IPS-11a (cell line): Measurements from ENCODE around the gene GPR160.
A peak's percentile ranks its signal among the peaks of the same experiment; 100 is the strongest.

Experiments
- H3K4me3 ChIP-seq: one replicate; pipeline ENCODE4 v1.5.1; 2013; ENCODE audit warnings: low read depth, low read length, control low read depth

Gene GPR160

DNA sequence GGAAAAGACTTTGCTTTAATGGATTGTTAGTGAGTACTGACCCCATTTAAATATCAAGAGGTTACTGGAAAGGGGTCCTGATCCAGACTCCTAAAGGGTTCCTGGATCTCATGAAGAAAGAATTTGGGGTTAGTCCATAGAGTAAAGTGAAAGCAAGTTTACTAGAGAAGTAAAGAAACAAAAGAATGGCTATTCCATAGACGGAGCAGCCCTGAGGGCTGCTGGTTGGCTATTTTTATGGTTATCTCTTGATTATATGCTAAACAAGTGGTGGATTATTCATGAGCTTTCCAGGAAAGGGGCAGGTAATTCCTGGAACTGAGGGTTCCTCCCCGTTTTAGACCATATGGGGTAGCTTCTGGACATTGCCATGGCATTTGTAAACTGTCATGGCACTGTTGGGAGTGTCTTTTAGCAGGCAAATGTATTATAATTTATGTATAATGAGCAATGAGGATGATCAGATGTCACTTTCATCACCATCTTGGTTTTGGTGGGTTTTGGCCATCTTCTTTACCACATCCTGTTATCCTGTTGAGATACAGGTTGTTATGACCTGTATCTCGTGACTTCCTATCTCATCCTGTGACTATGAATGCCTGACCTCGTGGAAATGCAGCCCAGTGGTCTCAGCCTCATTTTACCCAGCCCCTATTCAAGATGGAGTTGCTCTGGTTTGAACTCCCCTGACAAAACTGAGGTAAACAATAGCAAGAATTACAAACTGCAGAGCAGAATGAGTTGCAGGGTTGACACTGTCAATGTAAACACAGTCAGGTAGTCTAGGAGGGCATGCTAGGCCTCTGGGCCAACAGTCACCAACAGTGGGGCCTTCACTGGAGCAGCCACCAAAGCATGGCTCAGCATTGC lies 10.3 kb upstream of the GPR160 start:
- H3K4me3 ChIP-seq: no peak overlapping the region

DNA sequence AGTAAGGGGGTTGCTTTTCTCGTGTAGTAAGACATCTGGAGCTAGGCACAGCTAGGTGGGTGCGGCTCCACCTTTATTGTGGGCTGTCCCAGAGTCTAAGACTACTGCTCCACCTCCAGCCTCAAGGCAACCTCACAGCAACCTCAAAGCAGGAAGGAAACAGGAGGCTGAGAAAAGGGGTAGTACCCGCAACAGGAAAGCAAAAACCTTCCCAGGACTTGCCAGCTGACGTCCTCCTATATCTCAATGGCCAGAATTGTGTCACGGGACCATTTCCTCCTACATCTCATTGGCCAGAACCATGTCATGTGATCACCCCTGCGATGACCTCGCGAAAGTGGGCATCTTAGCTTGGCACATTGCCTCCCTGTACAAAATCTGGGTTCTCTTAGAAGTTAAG lies 4.3 kb upstream of the GPR160 start:
- no peak overlapping the region for H3K4me3 ChIP-seq

DNA sequence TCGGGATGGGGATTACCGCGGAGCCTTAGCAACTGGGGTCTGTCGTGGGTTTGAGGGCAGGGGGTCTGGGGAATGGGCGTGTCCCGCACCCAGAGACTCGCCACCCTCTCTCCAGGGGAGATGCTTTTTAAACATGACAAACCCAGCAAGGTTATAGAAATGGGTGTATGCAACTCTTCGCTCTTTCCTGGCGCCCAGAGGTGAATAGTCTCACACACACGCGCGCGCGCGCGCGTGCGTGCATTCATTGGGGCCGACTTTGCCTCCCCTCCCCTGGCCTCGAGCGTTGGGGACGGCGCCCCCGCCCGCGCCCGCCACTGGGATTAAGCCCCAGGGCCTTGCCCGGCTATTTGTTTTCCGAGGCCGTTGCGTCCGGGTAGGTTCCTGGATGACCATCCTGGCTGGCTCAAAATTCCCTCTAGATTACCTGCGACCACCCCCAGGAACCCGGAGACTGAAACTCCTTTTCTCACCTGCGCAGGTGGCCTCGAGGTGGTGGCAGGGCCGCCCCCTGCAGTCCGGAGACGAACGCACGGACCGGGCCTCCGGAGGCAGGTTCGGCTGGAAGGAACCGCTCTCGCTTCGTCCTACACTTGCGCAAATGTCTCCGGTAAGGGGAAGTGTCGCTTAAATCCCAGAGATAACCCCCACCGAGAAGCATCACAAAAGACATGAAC lies 777 bp downstream of the GPR160 start:
- peak overlapping the region; percentile 63 for H3K4me3 ChIP-seq

GRCh38 chr3:170040418-170040817 lies 2.6 kb downstream of the GPR160 start:
- H3K4me3 ChIP-seq: no peak overlapping the region

- H3K4me3 ChIP-seq: no peak overlapping the region
These were observed 5.7 kb downstream of the GPR160 start for GRCh38 chr3:170043506-170043905.

DNA sequence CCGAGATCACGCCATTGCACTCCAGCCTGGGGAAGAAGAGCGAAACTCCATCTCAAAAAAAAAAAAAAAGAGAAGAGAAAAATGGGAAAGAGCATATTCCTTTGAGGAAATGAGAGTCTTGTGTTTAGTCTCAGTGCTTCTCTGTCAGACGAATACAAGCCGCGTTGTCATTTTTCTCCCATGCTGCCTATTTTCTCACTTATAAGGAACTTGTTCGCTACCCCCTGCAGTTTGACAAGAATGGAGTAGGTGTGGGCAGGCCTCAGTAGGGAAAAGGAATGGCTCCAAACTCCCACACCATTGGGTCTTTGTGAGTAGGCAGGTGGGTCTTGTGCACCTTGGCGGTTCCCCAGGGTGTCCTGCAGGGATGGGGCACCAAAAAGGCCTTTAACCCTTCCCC lies 6.5 kb downstream of the GPR160 start:
- H3K4me3 ChIP-seq: no peak overlapping the region

DNA sequence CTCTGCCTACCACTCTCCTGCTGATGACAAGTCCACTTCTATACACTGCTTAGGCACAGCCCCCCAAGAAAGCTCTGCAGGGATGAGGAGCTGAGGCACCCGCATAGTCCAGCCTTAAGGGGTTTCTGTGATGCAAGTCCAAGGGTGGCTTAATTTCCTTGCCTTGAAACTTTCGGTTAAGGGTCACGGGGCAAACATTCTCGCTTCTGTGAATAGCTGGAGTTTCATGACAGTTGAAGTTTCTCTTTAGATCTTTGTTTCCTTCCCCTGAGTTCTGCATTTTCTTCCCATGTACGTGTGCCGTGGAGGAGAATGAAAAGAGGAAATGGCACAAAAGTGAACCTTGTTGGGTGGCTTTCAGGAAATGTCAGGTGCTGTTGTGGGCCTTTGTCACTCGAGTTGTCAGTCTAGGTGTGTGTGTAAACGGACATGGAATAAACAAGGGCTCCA lies 7.0 kb downstream of the GPR160 start:
- no peak overlapping the region for H3K4me3 ChIP-seq

- H3K4me3 ChIP-seq: no peak overlapping the region
These were observed 8.7 kb downstream of the GPR160 start for GRCh38 chr3:170046269-170047132.

DNA sequence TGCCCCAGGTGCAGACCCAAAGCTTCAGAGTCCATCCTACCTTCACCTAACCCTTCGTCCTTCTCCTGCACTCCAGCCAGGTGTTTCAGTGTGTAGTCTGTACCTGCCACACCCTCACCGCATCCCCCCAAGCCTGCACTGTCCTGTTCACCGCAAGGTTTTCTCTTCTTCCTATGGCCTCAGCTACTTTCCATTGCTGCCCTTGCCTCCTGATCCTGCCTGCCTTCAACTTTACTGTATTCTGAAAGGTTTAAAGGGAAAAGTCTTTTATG lies 9.3 kb downstream of the GPR160 start:
- H3K4me3 ChIP-seq: no peak overlapping the region

- H3K4me3 ChIP-seq: no peak overlapping the region
These were observed 11.6 kb downstream of the GPR160 start for GRCh38 chr3:170049146-170050000.

- no peak overlapping the region for H3K4me3 ChIP-seq
These were observed 13.0 kb downstream of the GPR160 start for GRCh38 chr3:170050753-170051152.

DNA sequence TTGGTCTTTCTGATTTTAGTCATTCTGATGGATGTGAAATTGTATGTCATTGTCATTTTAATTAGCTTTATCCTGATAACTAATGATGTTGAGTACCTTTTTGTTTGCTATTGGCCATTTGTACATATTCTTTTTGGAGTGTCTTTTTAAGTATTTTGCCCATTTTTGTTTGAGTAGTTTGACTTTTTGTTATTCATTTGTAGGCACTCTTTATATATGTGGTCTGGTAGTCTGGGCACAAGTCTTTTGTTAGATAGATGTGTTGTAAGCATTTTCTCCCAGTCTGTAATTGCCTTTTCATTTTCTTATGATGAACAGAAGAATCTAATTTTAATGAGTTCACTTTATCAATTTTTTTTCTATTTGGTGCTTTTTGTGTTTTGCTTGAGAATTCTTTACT lies 14.6 kb downstream of the GPR160 start:
- H3K4me3 ChIP-seq: no peak overlapping the region

- no peak overlapping the region for H3K4me3 ChIP-seq
These were observed 16.4 kb downstream of the GPR160 start for GRCh38 chr3:170054204-170054603.

DNA sequence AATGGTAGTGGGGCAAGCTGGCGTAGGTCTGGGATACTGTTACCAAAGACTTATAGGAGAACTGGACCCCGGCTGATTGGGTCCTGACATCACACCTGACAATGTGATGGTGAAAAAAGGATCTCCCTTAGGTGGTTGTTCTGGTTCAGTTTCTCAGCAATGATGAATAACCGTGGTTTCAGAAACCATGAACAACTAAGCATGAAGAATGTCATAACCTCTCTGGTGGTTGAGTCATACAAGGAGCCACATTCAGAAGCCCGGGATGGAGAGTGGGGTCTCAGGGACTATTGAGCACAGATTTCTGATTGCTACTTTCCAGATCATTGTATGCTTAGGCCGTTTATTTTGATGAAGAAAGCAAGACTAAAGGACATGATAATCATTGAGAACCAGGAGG lies 17.4 kb downstream of the GPR160 start:
- H3K4me3 ChIP-seq: no peak overlapping the region

- no peak overlapping the region for H3K4me3 ChIP-seq
These were observed 19.1 kb downstream of the GPR160 start for GRCh38 chr3:170056710-170057454.

GRCh38 chr3:170057550-170057949 lies 19.8 kb downstream of the GPR160 start:
- no peak overlapping the region for H3K4me3 ChIP-seq

GRCh38 chr3:170058127-170058526 lies 20.3 kb downstream of the GPR160 start:
- H3K4me3 ChIP-seq: no peak overlapping the region

DNA sequence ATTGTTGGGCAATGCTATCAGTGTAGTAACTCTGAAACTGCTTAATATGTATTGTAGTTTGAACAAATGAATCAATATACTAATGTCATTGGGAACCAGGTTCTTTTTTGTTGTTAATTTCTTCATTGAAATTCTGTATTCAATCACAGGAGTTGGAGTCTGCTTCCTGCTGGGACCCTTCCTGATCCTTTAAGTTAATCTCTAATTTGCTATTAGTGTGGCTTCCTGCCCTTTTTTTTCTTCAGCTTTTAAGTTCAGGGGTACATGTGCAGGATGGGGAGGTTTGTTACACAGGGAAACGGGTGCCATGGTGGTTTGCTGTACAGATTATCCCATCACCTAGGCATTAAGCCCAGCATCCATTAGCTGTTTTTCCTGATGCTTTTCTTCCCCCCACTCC lies 21.7 kb downstream of the GPR160 start:
- H3K4me3 ChIP-seq: no peak overlapping the region

DNA sequence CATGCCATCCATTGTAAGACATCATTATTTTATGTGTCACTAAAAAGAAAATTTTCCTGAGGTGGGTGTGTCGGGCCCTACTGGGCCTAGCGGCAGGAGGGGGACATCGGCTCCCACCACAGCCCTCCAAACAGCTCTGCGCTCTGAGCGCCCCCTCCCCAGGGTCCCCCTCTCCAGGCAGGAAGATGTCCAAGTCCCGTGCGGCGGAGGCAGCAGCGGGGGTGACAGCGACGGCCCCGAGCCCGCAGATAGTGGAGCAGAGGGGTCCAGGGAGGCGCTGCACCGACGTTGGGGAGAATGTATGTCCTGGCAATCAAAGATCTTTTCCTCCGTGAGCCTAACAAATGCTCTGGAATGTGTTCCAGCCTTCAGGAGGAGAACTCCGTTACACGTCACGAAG lies 24.3 kb downstream of the GPR160 start:
- H3K4me3 ChIP-seq: no peak overlapping the region

- H3K4me3 ChIP-seq: no peak overlapping the region
These were observed 25.0 kb downstream of the GPR160 start for GRCh38 chr3:170062769-170063168.
